HepG2 (cell line): ENCODE measurements around the gene CYSRT1. TPM values are rescaled to one million over a fixed set of nuclear protein-coding genes. Genes with fewer than 3 reads are reported as not detected.
A peak's percentile ranks its signal among the peaks of the same experiment; 100 is the strongest.

Experiments used
- ATF3 ChIP-seq: sonication (generic); formaldehyde crosslinking; IDR thresholded peaks from 2 replicates; pipeline ENCODE4 v1.4.0; 2020; ENCODE audit warnings: missing genetic modification reagents
- BCL3 ChIP-seq: sonication (generic); formaldehyde crosslinking; IDR thresholded peaks from 2 replicates; pipeline ENCODE4 v1.5.1; 2020; ENCODE audit warnings: mild to moderate bottlenecking, missing genetic modification reagents, moderate library complexity
- DRAP1 ChIP-seq: IDR thresholded peaks from 2 replicates; pipeline ENCODE4 v1.6.1; 2016; ENCODE audit warnings: missing genetic modification reagents, missing compliant biosample characterization
- ELF4 ChIP-seq: sonication (generic); formaldehyde crosslinking; IDR thresholded peaks from 2 replicates; pipeline ENCODE4 v1.5.0; 2020; ENCODE audit warnings: missing genetic modification reagents, mild to moderate bottlenecking, moderate library complexity, borderline replicate concordance
- HES4 ChIP-seq: sonication (generic); formaldehyde crosslinking; IDR thresholded peaks from 2 replicates; pipeline ENCODE4 v1.9.0; 2021; ENCODE audit warnings: mild to moderate bottlenecking, missing genetic modification reagents, borderline replicate concordance
- IKZF5 ChIP-seq: IDR thresholded peaks from 2 replicates; pipeline ENCODE4 v1.6.1; 2018; ENCODE audit warnings: missing genetic modification reagents, mild to moderate bottlenecking, missing compliant biosample characterization
- KDM5B ChIP-seq: sonication (generic); formaldehyde crosslinking; IDR thresholded peaks from 2 replicates; pipeline ENCODE4 v1.4.0; 2020; ENCODE audit warnings: missing genetic modification reagents, mild to moderate bottlenecking, borderline replicate concordance
- MTA1 ChIP-seq: sonication (generic); formaldehyde crosslinking; IDR thresholded peaks from 2 replicates; pipeline ENCODE4 v1.4.0; 2020; ENCODE audit warnings: missing genetic modification reagents, mild to moderate bottlenecking, borderline replicate concordance
- NCOA5 ChIP-seq: sonication (generic); formaldehyde crosslinking; IDR thresholded peaks from 2 replicates; pipeline ENCODE4 v1.4.0; 2020; ENCODE audit warnings: missing genetic modification reagents
- NCOR1 ChIP-seq: fragments of 200-600 bp; sonication (generic); IDR thresholded peaks from 2 replicates; pipeline ENCODE4 v1.7.0; 2017; ENCODE audit warnings: antibody characterized with exemption, low read length, borderline replicate concordance
- POLR2G ChIP-seq: fragments of 200-400 bp; formaldehyde crosslinking; IDR thresholded peaks from 2 replicates; pipeline ENCODE4 v1.6.1; 2018; ENCODE audit warnings: mild to moderate bottlenecking, low read depth, low read length, moderate library complexity
- RBAK ChIP-seq: sonication (generic); formaldehyde crosslinking; IDR thresholded peaks from 2 replicates; pipeline ENCODE4 v1.5.1; 2020; ENCODE audit warnings: mild to moderate bottlenecking, missing genetic modification reagents
- RXRB ChIP-seq: IDR thresholded peaks from 2 replicates; pipeline ENCODE4 v1.6.1; 2016; ENCODE audit warnings: borderline replicate concordance, missing genetic modification reagents, missing compliant biosample characterization
- XRCC5 ChIP-seq: fragments of 200-400 bp; formaldehyde crosslinking; optimal IDR thresholded peaks from 2 replicates; pipeline ENCODE3; 2017; ENCODE audit warnings: mild to moderate bottlenecking, low read length
- ZBTB2 ChIP-seq: sonication (generic); formaldehyde crosslinking; IDR thresholded peaks from 2 replicates; pipeline ENCODE4 v1.8.0; 2022; ENCODE audit warnings: low read depth, missing genetic modification reagents
- ZC3H13 ChIP-seq: sonication (generic); formaldehyde crosslinking; IDR thresholded peaks from 2 replicates; pipeline ENCODE4 v1.8.1; 2023; ENCODE audit warnings: mild to moderate bottlenecking, missing genetic modification reagents, moderate library complexity
- ZFP82 ChIP-seq: sonication (generic); formaldehyde crosslinking; IDR thresholded peaks from 2 replicates; pipeline ENCODE4 v1.5.1; 2020; ENCODE audit warnings: mild to moderate bottlenecking, missing genetic modification reagents, borderline replicate concordance
- ZNF230 ChIP-seq: sonication (generic); formaldehyde crosslinking; IDR thresholded peaks from 2 replicates; pipeline ENCODE4 v1.4.0; 2020; ENCODE audit warnings: mild to moderate bottlenecking, missing genetic modification reagents
- ZNF333 ChIP-seq: sonication (generic); formaldehyde crosslinking; IDR thresholded peaks from 2 replicates; pipeline ENCODE4 v1.4.0; 2020; ENCODE audit warnings: mild to moderate bottlenecking, missing genetic modification reagents, borderline replicate concordance
- ZNF468 ChIP-seq: sonication (generic); formaldehyde crosslinking; IDR thresholded peaks from 2 replicates; pipeline ENCODE4 v1.8.0; 2022; ENCODE audit warnings: mild to moderate bottlenecking, moderate library complexity, missing genetic modification reagents
- ZNF597 ChIP-seq: sonication (generic); formaldehyde crosslinking; IDR thresholded peaks from 2 replicates; pipeline ENCODE4 v1.5.0; 2020; ENCODE audit warnings: missing genetic modification reagents
- polyA plus RNA-seq, 8 experiments: library from polyadenylated mRNA; depleted of rRNA in 3 of 8; stranded (reverse) in 7 of 8; unstranded in 1 of 8; fragments of >200 nt; fragmentation: Illumina TruSeq in 4 of 8; extraction: Trizol in 4 of 8; gene quantifications; 2 replicates each; pipeline versions ENCODE4 v1.2.1 to v1.2.3, GENCODE V29; 2011 to 2016; ENCODE audit warnings: low read depth in 4 of 8, missing spikeins in 1 of 8, mixed read lengths in 1 of 8; ENCODE audit not compliant: insufficient read depth in 1 of 8
- total RNA-seq, 5 experiments: library from RNA; depleted of rRNA; stranded (reverse); fragments of >200 nt; fragmentation: Illumina TruSeq; extraction: Trizol; gene quantifications; 2 replicates each; pipeline ENCODE4 v1.2.3, GENCODE V29; 2016; ENCODE audit warnings: low read depth in 1 of 5

Gene CYSRT1
- total and polyA plus RNA-seq, 2 of the 13 experiments (the other 11 are each of a cell fraction or from before 2014, with no cell fraction given) = 1.5 to 2.1 TPM

- TF ChIP-seq ZNF597 (CRISPR knock-in tag) (no peak), NCOR1 (peak; percentile 71; the same call in 1 of the 2 replicates), ELF4 (CRISPR knock-in tag) (peak; percentile 89; the same call in 1 of the 2 replicates), ZNF230 (CRISPR knock-in tag) (0 out of 2 replicates have a peak, but pooled peaks have one; percentile 71), KDM5B (CRISPR knock-in tag) (peak; percentile 82; the same call in 1 of the 2 replicates), ATF3 (peak; percentile 50; the same call in 1 of the 2 replicates), RBAK (CRISPR knock-in tag) (no peak), NCOA5 (CRISPR knock-in tag) (no peak), RXRB (CRISPR knock-in tag) (peak; percentile 87), BCL3 (peak; percentile 87), IKZF5 (CRISPR knock-in tag) (peak; percentile 91), MTA1 (CRISPR knock-in tag) (peak; percentile 82; the same call in 1 of the 2 replicates), HES4 (CRISPR knock-in tag) (peak; percentile 84), POLR2G (peak; percentile 91), ZNF468 (CRISPR knock-in tag) (no peak), ZC3H13 (peak; percentile 96; the same call in 1 of the 2 replicates), XRCC5 (peak; percentile 84), ZFP82 (CRISPR knock-in tag) (0 out of 2 replicates have a peak, but pooled peaks have one; percentile 84), ZBTB2 (CRISPR knock-in tag) (peak; percentile 91), DRAP1 (CRISPR knock-in tag) (peak; percentile 87), ZNF333 (CRISPR knock-in tag) (no peak; the same call in 1 of the 2 replicates)
These were observed 24.4 kb upstream of the CYSRT1 start, which contains the start of gene TPRN (continued) for GRCh38 chr9:137200311-137201204.
